LNCaP clone FGC (cell line): ENCODE results near the gene MED15.
A peak's percentile ranks its signal among the peaks of the same experiment; 100 is the strongest.

Experiments
- DNase-seq: peaks from one replicate; pipeline ENCODE4 v3.0.0-alpha.2; 2011; ENCODE audit warnings: low read depth
- H3K4me3 ChIP-seq: 2 replicates; pipeline ENCODE4 v1.5.1; 2011; ENCODE audit warnings: mild to moderate bottlenecking, low read depth, low read length, control low read depth
- CTCF ChIP-seq: IDR thresholded peaks from 2 replicates; pipeline ENCODE4 v1.5.1; 2012; ENCODE audit warnings: mild to moderate bottlenecking; ENCODE audit not compliant: control insufficient read depth, insufficient read depth; ENCODE audit errors: extremely low read depth

Gene MED15

GRCh38 chr22:20602609-20603164, 95.3 kb downstream of the MED15 start:
- no peak for DNase-seq

GRCh38 chr22:20604092-20604747, 96.8 kb downstream of the MED15 start:
- DNase-seq = no peak
- no peak overlapping the region for H3K4me3 ChIP-seq
- TF ChIP-seq CTCF = no peak

More at GRCh38 chr22:20602609-20603164, 95.3 kb downstream of the MED15 start:
- TF ChIP-seq CTCF = no peak
- H3K4me3 ChIP-seq = no peak overlapping the region

- TF ChIP-seq CTCF = no peak
- H3K4me3 ChIP-seq = no peak overlapping the region
- no peak for DNase-seq
Measured at GRCh38 chr22:20604776-20605221, 97.4 kb downstream of the MED15 start.

GRCh38 chr22:20605328-20605727, 97.9 kb downstream of the MED15 start:
- H3K4me3 ChIP-seq = no peak overlapping the region
- TF ChIP-seq CTCF = no peak
- no peak for DNase-seq

- peak; percentile 85 for TF ChIP-seq CTCF
- peak; percentile 87 for DNase-seq
Measured at GRCh38 chr22:20606041-20606783, 98.8 kb downstream of the MED15 start.

GRCh38 chr22:20606784-20607128, 99.3 kb downstream of the MED15 start:
- TF ChIP-seq CTCF = no peak
- no peak overlapping the region for H3K4me3 ChIP-seq
- DNase-seq = no peak

More at GRCh38 chr22:20606041-20606783, 98.8 kb downstream of the MED15 start:
- H3K4me3 ChIP-seq = no peak overlapping the region
